ENCODE measurements around the gene TMCO2.

The TMCO2 gene

GRCh38 chr1:40248412-40248811, 675 bp downstream of the TMCO2 start:
- H4K20me1 ChIP-seq (ENCODE audit: insufficient read depth), result no peaks in the 10 kb centered on the region
- TF ChIP-seq CTCF (conservative IDR thresholded peaks at IDR 0.05; ENCODE audit: low read depth, low read length), result no peak
- no peak overlapping the region for H3K4me2 ChIP-seq
- no peak overlapping the region for H3K27ac ChIP-seq
- no peak overlapping the region for H3K9ac ChIP-seq
- H2AFZ ChIP-seq (ENCODE audit: low read depth), result no peak overlapping the region
- no peaks in the 10 kb centered on the region for H3K79me2 ChIP-seq (ENCODE audit: insufficient read depth, low read depth)
- no peaks in the 10 kb centered on the region for H3K27me3 ChIP-seq (ENCODE audit: insufficient read depth, low read depth)
- no peaks in the 10 kb centered on the region for H3K36me3 ChIP-seq (ENCODE audit: insufficient read depth)
- H3K4me1 ChIP-seq (ENCODE audit: low read depth, poor library complexity, severe bottlenecking), result no peaks in the 10 kb centered on the region
- no peak overlapping the region for H3K4me3 ChIP-seq (IDR thresholded peaks at IDR 0.05; ENCODE audit: insufficient read depth, low read depth, low read length)

- Histone ChIP-seq H3K4me2 (no peak overlapping the region), H4K20me1 (ENCODE audit: insufficient read depth) (no peaks in the 10 kb centered on the region), H3K4me1 (ENCODE audit: low read depth, poor library complexity, severe bottlenecking) (peaks cover 7% of the 10 kb centered on the region), H3K4me3 (IDR thresholded peaks at IDR 0.05; ENCODE audit: insufficient read depth, low read depth, low read length) (no peak overlapping the region), H3K27ac (no peak overlapping the region), H3K27me3 (ENCODE audit: insufficient read depth, low read depth) (no peaks in the 10 kb centered on the region), H3K36me3 (ENCODE audit: insufficient read depth) (no peaks in the 10 kb centered on the region), H3K9ac (no peak overlapping the region), H2AFZ (ENCODE audit: low read depth) (no peak overlapping the region), H3K79me2 (ENCODE audit: insufficient read depth, low read depth) (peaks cover 8% of the 10 kb centered on the region)
- TF ChIP-seq CTCF (conservative IDR thresholded peaks at IDR 0.05; ENCODE audit: low read depth, low read length), result no peak
Measured at GRCh38 chr1:40251456-40251855, 3.7 kb downstream of the TMCO2 start.

GRCh38 chr1:40252601-40253000, 4.9 kb downstream of the TMCO2 start:
- no peaks in the 10 kb centered on the region for H3K36me3 ChIP-seq (ENCODE audit: insufficient read depth)
- H3K27ac ChIP-seq, result no peak overlapping the region
- no peak overlapping the region for H3K9ac ChIP-seq
- peaks cover 9% of the 10 kb centered on the region for H3K4me1 ChIP-seq (ENCODE audit: low read depth, poor library complexity, severe bottlenecking)
- TF ChIP-seq CTCF (conservative IDR thresholded peaks at IDR 0.05; ENCODE audit: low read depth, low read length), result no peak
- H3K79me2 ChIP-seq (ENCODE audit: insufficient read depth, low read depth), result peaks cover 14% of the 10 kb centered on the region
- H4K20me1 ChIP-seq (ENCODE audit: insufficient read depth), result no peaks in the 10 kb centered on the region
- H3K4me2 ChIP-seq, result no peak overlapping the region
- H3K27me3 ChIP-seq (ENCODE audit: insufficient read depth, low read depth), result no peaks in the 10 kb centered on the region
- no peak overlapping the region for H2AFZ ChIP-seq (ENCODE audit: low read depth)
- no peak overlapping the region for H3K4me3 ChIP-seq (IDR thresholded peaks at IDR 0.05; ENCODE audit: insufficient read depth, low read depth, low read length)

GRCh38 chr1:40255231-40255630, 7.5 kb downstream of the TMCO2 start:
- no peak overlapping the region for H3K9ac ChIP-seq
- H3K36me3 ChIP-seq (ENCODE audit: insufficient read depth), result no peaks in the 10 kb centered on the region; the same call in 1 of the 2 replicates
- peaks cover 22% of the 10 kb centered on the region for H3K4me1 ChIP-seq (ENCODE audit: low read depth, poor library complexity, severe bottlenecking)
- TF ChIP-seq CTCF (conservative IDR thresholded peaks at IDR 0.05; ENCODE audit: low read depth, low read length), result no peak
- H3K27me3 ChIP-seq (ENCODE audit: insufficient read depth, low read depth), result no peaks in the 10 kb centered on the region
- H3K27ac ChIP-seq, result no peak overlapping the region
- H3K4me2 ChIP-seq, result no peak overlapping the region
- no peaks in the 10 kb centered on the region for H4K20me1 ChIP-seq (ENCODE audit: insufficient read depth)
- no peak overlapping the region for H3K4me3 ChIP-seq (IDR thresholded peaks at IDR 0.05; ENCODE audit: insufficient read depth, low read depth, low read length)
- H3K79me2 ChIP-seq (ENCODE audit: insufficient read depth, low read depth), result peaks cover 33% of the 10 kb centered on the region
- no peak overlapping the region for H2AFZ ChIP-seq (ENCODE audit: low read depth)

Measured in KMS-11 (cell line).